HepG2 (cell line): ENCODE results near the gene ARHGAP5. TPM values are rescaled to one million over a fixed set of nuclear protein-coding genes. Genes with fewer than 3 reads are reported as not detected.
A peak's percentile ranks its signal among the peaks of the same experiment; 100 is the strongest.

Source experiments
- ARHGAP35 ChIP-seq: sonication (generic); formaldehyde crosslinking; IDR thresholded peaks from 2 replicates; pipeline ENCODE4 v1.9.0; 2022; ENCODE audit warnings: mild to moderate bottlenecking, inconsistent platforms, moderate library complexity, missing genetic modification reagents, borderline replicate concordance
- GABPA ChIP-seq, 2 experiments: IDR thresholded peaks; 2 replicates each; pipeline ENCODE4 v1.6.1; 2011 to 2016; ENCODE audit warnings: low read depth in 2 of 2, low read length in 1 of 2, missing biosample characterization in 1 of 2, missing genetic modification characterization in 1 of 2
- REXO4 ChIP-seq: sonication (generic); formaldehyde crosslinking; IDR thresholded peaks from 2 replicates; pipeline ENCODE4 v1.8.0; 2022; ENCODE audit warnings: missing genetic modification reagents, mild to moderate bottlenecking, borderline replicate concordance
- ZNF318 ChIP-seq: sonication (generic); formaldehyde crosslinking; IDR thresholded peaks from 2 replicates; pipeline ENCODE4 v1.4.0; 2020; ENCODE audit warnings: mild to moderate bottlenecking, missing genetic modification reagents
- ZNF350 ChIP-seq: sonication (generic); formaldehyde crosslinking; IDR thresholded peaks from 2 replicates; pipeline ENCODE4 v1.4.0; 2020; ENCODE audit warnings: mild to moderate bottlenecking, low read depth, missing genetic modification reagents, borderline replicate concordance
- ZNF460 ChIP-seq: sonication (generic); formaldehyde crosslinking; IDR thresholded peaks from 2 replicates; pipeline ENCODE4 v1.5.1; 2020; ENCODE audit warnings: missing genetic modification reagents, mild to moderate bottlenecking, borderline replicate concordance
- ZNF784 ChIP-seq: sonication (generic); formaldehyde crosslinking; IDR thresholded peaks from 2 replicates; pipeline ENCODE4 v1.5.1; 2020; ENCODE audit warnings: missing genetic modification reagents, mild to moderate bottlenecking, borderline replicate concordance
- polyA plus RNA-seq, 8 experiments: library from polyadenylated mRNA; depleted of rRNA in 3 of 8; stranded (reverse) in 7 of 8; unstranded in 1 of 8; fragments of >200 nt; fragmentation: Illumina TruSeq in 4 of 8; extraction: Trizol in 4 of 8; gene quantifications; 2 replicates each; pipeline versions ENCODE4 v1.2.1 to v1.2.3, GENCODE V29; 2011 to 2016; ENCODE audit warnings: low read depth in 4 of 8, missing spikeins in 1 of 8, mixed read lengths in 1 of 8; ENCODE audit not compliant: insufficient read depth in 1 of 8
- total RNA-seq, 5 experiments: library from RNA; depleted of rRNA; stranded (reverse); fragments of >200 nt; fragmentation: Illumina TruSeq; extraction: Trizol; gene quantifications; 2 replicates each; pipeline ENCODE4 v1.2.3, GENCODE V29; 2016; ENCODE audit warnings: low read depth in 1 of 5
- TF ChIP-seq, protein P1 (sequence below): sonication (generic); formaldehyde crosslinking; IDR thresholded peaks from 2 replicates; pipeline ENCODE4 v1.5.1; 2020; ENCODE audit warnings: mild to moderate bottlenecking, missing genetic modification reagents, borderline replicate concordance

ARHGAP5 gene
- total and polyA plus RNA-seq, 2 of the 13 experiments (the other 11 are each of a cell fraction or from before 2014, with no cell fraction given) = 33.7 to 144 TPM

DNA sequence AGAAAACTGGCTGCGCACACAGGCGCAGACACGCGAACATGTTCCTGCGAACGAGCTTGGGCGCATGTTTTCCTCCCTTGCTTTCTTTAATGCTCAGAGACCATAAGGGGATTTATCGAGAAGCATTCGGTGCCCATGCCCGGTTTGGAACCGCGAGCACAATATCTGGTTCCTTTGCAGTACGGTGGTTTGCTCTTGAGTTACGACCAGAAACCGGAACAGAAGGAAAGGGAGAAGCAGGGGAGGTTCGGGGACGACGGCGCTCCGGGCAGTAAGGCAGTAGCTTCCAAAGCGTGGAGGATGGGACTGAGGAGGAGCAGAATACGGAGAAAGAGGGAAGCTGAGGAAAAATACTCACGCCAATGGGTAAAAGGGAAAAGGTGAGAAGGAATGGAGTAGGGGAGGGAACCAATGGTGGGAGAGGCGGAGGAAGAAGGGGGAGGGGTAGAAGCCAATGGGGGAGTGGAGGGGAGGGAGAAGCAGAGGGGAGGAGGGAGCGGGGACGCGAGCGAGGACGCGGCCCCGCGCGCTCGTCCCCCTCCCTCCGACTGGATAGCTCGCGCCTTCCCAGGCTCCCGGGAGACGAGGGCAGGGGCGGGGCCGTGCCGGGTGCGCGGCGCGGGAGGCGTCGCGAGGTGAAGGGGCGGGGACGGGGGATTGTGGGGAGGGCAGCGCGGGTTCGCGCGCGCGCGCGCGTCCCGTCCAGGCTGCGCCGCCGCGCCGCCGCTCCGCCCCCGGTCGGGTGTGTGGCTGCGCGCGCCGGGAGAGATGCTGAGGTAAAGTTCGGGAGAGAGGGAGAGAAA, 625 bp upstream of the ARHGAP5 start (continued):
- TF ChIP-seq, protein P1, sequence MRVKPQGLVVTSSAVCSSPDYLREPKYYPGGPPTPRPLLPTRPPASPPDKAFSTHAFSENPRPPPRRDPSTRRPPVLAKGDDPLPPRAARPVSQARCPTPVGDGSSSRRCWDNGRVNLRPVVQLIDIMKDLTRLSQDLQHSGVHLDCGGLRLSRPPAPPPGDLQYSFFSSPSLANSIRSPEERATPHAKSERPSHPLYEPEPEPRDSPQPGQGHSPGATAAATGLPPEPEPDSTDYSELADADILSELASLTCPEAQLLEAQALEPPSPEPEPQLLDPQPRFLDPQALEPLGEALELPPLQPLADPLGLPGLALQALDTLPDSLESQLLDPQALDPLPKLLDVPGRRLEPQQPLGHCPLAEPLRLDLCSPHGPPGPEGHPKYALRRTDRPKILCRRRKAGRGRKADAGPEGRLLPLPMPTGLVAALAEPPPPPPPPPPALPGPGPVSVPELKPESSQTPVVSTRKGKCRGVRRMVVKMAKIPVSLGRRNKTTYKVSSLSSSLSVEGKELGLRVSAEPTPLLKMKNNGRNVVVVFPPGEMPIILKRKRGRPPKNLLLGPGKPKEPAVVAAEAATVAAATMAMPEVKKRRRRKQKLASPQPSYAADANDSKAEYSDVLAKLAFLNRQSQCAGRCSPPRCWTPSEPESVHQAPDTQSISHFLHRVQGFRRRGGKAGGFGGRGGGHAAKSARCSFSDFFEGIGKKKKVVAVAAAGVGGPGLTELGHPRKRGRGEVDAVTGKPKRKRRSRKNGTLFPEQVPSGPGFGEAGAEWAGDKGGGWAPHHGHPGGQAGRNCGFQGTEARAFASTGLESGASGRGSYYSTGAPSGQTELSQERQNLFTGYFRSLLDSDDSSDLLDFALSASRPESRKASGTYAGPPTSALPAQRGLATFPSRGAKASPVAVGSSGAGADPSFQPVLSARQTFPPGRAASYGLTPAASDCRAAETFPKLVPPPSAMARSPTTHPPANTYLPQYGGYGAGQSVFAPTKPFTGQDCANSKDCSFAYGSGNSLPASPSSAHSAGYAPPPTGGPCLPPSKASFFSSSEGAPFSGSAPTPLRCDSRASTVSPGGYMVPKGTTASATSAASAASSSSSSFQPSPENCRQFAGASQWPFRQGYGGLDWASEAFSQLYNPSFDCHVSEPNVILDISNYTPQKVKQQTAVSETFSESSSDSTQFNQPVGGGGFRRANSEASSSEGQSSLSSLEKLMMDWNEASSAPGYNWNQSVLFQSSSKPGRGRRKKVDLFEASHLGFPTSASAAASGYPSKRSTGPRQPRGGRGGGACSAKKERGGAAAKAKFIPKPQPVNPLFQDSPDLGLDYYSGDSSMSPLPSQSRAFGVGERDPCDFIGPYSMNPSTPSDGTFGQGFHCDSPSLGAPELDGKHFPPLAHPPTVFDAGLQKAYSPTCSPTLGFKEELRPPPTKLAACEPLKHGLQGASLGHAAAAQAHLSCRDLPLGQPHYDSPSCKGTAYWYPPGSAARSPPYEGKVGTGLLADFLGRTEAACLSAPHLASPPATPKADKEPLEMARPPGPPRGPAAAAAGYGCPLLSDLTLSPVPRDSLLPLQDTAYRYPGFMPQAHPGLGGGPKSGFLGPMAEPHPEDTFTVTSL (CRISPR knock-in tag) = peak; percentile 72; the same call in 1 of the 2 replicates
- no peak for TF ChIP-seq GABPA (IDR thresholded peaks at IDR 0.05; ENCODE audit: low read depth, low read length)
- TF ChIP-seq GABPA (CRISPR knock-in tag; IDR thresholded peaks at IDR 0.05; ENCODE audit: low read depth) = no peak
- TF ChIP-seq ZNF460 (CRISPR knock-in tag) = no peak
- no peak for TF ChIP-seq REXO4
- peak; percentile 40; the same call in 1 of the 2 replicates for TF ChIP-seq ZNF784 (CRISPR knock-in tag)
- TF ChIP-seq ZNF318 (CRISPR knock-in tag) = no peak; the same call in 1 of the 2 replicates
- TF ChIP-seq ARHGAP35 (CRISPR knock-in tag) = peak; percentile 88; the same call in 1 of the 2 replicates
- peak; percentile 96; the same call in 1 of the 2 replicates for TF ChIP-seq ZNF350
